HG03457 (cell line): ENCODE data around the gene VSIG2.
A peak's percentile ranks its signal among the peaks of the same experiment; 100 is the strongest.

Experiments
- ATAC-seq: cut with Tn5 transposase; IDR thresholded peaks from one replicate; pipeline ENCODE4 v1.9.1; 2021; ENCODE audit warnings: moderate number of reproducible peaks; ENCODE audit not compliant: unreplicated experiment

Gene VSIG2

DNA sequence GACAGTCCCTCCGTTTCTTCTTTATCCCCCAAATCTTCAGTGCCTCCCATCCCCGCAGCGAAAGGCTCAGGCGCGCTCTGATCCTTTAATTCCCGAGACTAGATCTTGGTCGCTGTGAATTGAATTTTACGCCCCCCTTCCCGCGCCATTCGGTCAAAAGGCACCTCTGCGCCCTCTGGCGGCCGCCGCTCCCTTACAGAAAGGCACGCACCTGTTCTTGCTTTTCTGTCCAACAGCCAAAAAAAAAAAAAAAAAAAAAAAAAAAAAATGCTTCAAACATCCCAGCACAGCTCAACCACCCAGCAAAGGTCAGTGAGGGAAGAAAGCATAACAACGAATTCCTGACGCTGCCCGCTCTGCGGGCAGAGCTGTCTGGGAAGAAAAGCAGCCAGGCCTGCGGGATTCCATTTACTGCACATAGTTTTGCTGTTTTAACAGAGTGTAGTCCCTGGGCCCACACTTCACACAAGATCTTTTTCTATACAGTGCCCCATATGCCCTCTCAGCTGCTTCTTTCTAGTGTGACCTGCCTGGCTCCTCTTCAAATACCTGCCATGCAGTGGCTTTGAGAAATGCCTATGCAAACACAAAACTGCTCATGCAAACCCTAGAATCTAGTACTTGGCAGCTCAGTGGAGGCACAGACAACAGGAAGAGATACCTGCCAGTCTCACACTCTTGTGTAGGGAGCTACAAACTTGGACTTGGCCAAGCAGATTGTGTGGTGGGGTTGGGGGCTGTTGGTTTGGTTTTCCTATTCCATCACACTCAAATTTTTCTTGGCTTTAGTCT is 11.3 kb upstream of the VSIG2 start:
- no peak for ATAC-seq

GRCh38 chr11:124762624-124763155 is 10.6 kb upstream of the VSIG2 start:
- no peak for ATAC-seq

DNA sequence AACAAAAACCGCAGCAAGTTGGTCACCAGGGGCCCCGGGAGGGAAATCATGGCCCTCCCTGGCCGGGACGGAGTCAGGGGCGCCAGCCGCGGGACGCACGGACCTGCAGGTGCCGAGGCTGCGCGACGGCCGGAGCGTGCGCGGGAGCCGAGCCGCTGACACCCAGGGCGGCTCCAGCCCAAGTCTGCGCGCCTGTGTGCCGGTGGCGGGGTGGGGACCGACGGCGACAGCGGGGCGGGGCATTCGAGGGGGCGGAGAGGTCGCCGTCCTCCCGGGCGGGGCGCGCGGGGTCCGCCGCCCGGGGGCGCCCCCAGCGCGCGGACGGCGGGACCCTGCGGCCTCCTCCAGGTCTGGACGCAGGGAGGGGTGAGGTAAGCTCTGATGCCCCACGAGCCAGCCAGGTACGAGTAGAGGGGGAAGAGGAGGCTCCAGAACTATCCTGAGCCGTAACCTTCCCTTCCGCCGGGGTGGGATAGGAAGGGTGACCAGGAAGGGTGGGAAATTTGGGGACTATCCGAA is 10.1 kb upstream of the VSIG2 start, which contains the start of gene ESAM:
Gene ESAM (minus strand): TSS at position 186 of the 519 bp plus-strand sequence. CDS start 136 bp downstream, at position 50.
- ATAC-seq: peak; percentile 39

DNA sequence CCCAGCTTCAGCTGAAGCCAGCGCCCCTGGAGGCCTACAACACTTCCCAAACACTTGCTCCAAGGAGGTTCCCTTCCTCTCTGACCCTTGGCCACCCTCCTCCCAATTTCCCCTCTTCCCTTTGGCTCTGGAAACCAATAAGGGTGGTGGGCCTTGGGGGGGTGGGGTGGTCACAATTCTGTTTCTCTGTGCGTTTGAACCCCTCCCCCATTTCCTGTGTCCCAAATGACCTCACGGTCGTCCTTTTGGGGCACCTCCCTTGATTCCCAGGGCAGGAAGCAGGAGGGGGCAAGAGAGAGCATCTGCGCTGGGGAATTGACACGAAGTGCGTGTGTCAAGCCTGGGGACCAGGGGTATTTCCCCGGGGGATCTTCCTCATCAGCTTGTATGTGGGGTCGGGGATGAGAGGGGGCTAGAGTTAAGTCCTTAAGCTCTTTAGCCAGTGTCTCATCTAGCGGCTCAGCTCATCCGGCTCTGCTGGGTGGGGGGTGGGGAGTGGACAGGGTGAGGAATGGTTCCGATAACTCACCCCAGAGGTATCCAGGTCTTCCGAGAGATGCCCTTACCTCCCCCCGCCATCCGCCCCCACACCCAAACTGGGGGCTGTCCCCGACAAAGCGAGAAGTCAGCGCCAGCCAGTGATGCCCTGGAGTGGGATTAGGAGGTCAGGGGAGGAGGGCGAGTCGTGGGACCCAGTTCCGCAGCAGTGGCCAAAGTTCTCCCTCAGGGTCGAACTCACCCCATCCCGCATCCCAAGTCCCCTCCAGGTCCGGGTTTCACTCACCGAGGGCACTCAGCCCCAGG is 9.4 kb upstream of the VSIG2 start:
- ATAC-seq: peak; percentile 3

DNA sequence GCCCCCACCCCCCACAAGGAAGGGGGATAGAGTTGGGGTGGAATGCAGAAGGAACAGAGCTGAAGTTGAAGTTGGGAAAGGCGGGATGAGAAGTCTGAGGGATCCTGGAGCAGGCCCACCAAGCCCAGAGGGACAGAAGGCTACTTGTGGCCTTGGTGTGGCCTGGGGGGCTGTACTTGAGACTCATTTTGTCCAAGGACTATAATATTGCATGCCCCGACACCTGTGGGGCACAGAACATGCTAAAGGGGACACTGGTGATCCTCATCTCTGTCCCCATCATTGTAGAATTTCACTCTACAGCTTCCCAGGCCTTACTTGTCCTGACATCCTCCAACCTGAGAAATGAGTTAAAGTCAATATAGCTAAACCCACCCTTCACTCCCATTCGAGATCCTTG is 8.8 kb upstream of the VSIG2 start:
- ATAC-seq: no peak

- ATAC-seq: no peak
Observed at GRCh38 chr11:124760205-124760652, 8.2 kb upstream of the VSIG2 start.

- ATAC-seq: no peak
Observed at GRCh38 chr11:124759266-124760204, 7.5 kb upstream of the VSIG2 start.

- ATAC-seq: peak; percentile 57
Observed at GRCh38 chr11:124758355-124759265, 6.6 kb upstream of the VSIG2 start.

DNA sequence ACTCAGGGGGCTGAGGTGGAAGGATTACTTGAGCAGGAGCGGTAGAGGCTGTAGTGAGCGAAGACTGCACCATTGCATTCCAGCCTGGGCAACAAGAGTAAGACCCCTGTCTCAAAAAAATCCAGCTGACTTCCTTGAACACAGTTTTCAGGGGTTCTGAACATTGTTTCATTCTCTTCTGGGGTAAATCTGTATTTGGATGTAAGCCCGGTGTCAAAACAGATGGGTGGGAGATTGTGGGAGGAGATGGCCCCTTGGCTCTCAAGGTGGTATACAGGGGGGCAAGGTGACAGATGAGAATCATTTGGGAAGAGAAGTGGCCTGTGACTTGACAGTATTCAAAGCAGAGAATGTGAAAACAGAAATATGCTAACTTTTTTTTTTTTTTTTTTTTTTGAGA is 5.3 kb upstream of the VSIG2 start:
- ATAC-seq: no peak

DNA sequence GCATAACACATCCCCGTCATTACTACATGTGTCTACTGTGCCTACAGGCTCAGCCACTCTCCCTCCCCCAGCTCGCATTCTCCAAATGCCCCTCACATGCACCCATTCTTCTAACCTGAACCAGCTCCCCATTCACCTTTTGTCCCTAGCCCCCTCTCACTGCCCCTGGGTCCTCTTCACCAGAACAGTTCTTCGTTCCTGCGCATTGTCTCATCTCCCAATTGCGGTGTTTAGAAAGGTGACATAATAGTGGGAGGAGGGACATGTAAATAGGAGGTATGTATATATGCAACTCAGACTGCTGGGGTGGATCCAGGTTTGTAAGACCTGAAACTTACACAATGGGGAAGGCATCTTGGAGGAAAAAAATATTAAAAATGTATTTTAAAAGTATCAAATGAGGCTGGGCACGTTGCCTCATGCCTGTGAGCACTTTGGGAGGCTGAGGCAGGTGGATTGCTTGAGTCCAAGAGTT is 4.7 kb upstream of the VSIG2 start:
- ATAC-seq: no peak

GRCh38 chr11:124756033-124756752 is 4.1 kb upstream of the VSIG2 start:
- no peak for ATAC-seq

- no peak for ATAC-seq
Observed at GRCh38 chr11:124754710-124755109, 2.7 kb upstream of the VSIG2 start.

DNA sequence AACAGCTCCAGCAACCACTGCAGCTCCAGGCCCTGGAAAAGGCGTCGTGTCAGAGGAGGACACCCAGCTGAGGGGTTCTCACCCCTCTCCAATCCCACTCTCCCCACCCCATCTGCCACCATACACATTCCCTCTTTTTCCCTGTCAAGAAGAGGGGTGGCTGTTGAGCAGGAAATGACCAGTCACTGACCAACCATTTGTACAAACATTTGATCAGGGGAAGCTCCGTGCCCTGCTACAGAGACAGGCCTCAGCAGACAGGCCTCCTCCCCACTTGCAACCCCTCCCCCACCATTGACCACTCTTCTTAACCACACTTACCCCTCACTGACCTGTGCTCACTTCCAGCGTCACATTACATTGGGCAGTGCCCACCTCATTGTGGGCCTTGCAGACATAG is 2.3 kb upstream of the VSIG2 start:
- no peak for ATAC-seq

DNA sequence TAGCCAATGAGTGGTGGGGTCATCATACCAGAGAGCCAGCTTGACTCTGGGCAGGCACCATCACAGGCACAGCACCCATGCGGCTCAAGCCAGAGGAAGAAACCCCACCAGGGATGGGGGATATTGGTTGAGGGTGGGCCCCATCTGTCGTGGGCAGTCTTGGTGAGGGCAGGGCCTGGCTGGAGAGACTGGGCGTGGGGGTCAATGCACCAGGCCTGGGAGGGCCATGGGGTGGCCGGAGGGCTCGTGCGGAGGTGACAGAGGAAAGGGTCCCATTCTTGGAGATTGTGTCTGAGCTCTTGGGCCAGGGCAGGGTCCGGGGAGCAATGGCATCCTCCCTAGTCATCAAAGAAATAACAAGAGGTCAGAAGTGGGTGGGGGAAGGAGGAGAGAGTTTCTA is 1.6 kb upstream of the VSIG2 start:
- no peak for ATAC-seq

GRCh38 chr11:124753205-124753604 is 1.1 kb upstream of the VSIG2 start:
- ATAC-seq: no peak

DNA sequence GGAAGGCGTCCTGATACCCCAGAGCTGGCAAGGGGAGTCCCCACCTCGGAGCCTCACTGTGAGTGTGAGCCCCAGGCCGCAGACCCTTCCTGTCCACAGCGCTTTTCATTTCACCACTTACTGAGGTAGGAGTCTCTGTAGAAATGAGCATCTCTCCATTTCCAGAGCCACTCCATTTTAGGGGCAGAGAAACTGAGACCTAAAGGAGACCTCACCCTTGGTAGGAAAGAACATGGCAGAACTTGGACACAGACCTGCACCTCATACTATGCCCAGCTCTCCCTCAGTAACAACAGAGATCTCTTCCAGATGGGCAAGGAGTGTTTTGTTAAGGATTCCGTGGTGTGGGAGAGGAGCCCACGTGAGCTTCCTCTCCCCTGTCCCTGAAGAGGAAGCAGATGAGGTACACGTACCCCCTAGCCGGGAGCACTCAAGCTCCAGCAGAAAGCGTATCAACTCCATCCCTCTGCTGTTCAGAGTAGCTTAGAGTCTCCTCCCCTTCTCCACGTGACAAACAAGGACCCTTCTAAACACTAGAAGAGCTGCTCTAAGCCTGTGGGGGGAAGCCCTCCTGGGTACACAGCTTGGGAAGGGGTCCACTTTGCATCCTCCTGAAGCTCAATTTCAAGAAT is 532 bp upstream of the VSIG2 start:
- ATAC-seq: no peak

DNA sequence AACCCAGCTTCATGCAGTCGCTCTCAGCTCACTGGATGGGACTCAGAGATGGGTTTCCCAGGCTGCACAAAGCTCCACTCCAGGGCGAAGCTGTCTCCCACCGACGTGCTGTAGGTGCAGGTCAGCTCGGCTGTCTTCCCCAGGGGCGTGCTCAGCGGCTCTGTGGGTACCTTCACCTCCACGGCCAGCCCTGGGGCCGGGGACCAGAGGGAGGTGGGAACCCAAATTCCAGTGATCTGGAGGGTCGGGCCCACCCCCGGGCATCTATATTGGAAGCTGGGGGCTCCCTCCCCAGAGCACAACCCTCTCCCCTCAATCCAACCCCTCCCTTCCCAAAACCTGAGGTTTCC is 689 bp downstream of the VSIG2 start:
- no peak for ATAC-seq

GRCh38 chr11:124749912-124750311 is 2.1 kb downstream of the VSIG2 start:
- no peak for ATAC-seq
